Type B pancreatic cell (in vitro differentiated cells): ENCODE results near the gene ERCC2. TPM values are rescaled to one million over a fixed set of nuclear protein-coding genes. Genes with fewer than 3 reads are reported as not detected.
A peak's percentile ranks its signal among the peaks of the same experiment; 100 is the strongest.

Source experiments
- DNase-seq: peaks from one replicate; pipeline ENCODE4 v3.0.0; 2021; ENCODE audit warnings: mixed read lengths; ENCODE audit not compliant: unreplicated experiment; ENCODE audit errors: extremely low spot score
- H3K27ac Mint-ChIP-seq: 2 replicates; pipeline ENCODE4 v1.8.0; 2021; ENCODE audit warnings: mild to moderate bottlenecking, mixed read lengths
- H3K27me3 Mint-ChIP-seq: 2 replicates; pipeline ENCODE4 v1.8.0; 2021; ENCODE audit warnings: mixed read lengths
- H3K36me3 Mint-ChIP-seq: 2 replicates; pipeline ENCODE4 v1.8.0; 2021; ENCODE audit warnings: mixed read lengths
- H3K4me1 Mint-ChIP-seq: one replicate; pipeline ENCODE4 v1.8.0; 2021; ENCODE audit warnings: mixed read lengths; ENCODE audit not compliant: unreplicated experiment
- H3K4me3 Mint-ChIP-seq: 2 replicates; pipeline ENCODE4 v1.8.0; 2021; ENCODE audit warnings: mild to moderate bottlenecking, mixed read lengths
- H3K9me3 Mint-ChIP-seq: 2 replicates; pipeline ENCODE4 v1.8.0; 2021; ENCODE audit warnings: mixed read lengths
- total RNA-seq: library from RNA; stranded (reverse); gene quantifications from 2 replicates; pipeline ENCODE4 v1.2.1, GENCODE V29; 2021; ENCODE audit warnings: low replicate concordance
- TF ChIP-seq, protein P1 (sequence below): fragments of 200-600 bp; sonication (generic); conservative IDR thresholded peaks from 2 replicates; pipeline ENCODE4 v1.5.0; 2021; ENCODE audit warnings: antibody characterized with exemption, mild to moderate bottlenecking

The ERCC2 gene
- total RNA-seq, 1 donor from 2014 or later: 55.8 TPM

GRCh38 chr19:45382426-45382825, 12.1 kb upstream of the ERCC2 start:
- Mint-ChIP-seq H3K27ac (no peak overlapping the region), H3K9me3 (no peaks in the 10 kb centered on the region), H3K4me1 (no peaks in the 10 kb centered on the region), H3K36me3 (no peaks in the 10 kb centered on the region), H3K4me3 (no peak overlapping the region), H3K27me3 (peaks cover 5% of the 10 kb centered on the region)
- DNase-seq: no peak
- TF ChIP-seq, protein P1, sequence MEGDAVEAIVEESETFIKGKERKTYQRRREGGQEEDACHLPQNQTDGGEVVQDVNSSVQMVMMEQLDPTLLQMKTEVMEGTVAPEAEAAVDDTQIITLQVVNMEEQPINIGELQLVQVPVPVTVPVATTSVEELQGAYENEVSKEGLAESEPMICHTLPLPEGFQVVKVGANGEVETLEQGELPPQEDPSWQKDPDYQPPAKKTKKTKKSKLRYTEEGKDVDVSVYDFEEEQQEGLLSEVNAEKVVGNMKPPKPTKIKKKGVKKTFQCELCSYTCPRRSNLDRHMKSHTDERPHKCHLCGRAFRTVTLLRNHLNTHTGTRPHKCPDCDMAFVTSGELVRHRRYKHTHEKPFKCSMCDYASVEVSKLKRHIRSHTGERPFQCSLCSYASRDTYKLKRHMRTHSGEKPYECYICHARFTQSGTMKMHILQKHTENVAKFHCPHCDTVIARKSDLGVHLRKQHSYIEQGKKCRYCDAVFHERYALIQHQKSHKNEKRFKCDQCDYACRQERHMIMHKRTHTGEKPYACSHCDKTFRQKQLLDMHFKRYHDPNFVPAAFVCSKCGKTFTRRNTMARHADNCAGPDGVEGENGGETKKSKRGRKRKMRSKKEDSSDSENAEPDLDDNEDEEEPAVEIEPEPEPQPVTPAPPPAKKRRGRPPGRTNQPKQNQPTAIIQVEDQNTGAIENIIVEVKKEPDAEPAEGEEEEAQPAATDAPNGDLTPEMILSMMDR: no peak

- Mint-ChIP-seq H3K27ac (no peak overlapping the region), H3K36me3 (no peaks in the 10 kb centered on the region), H3K27me3 (no peaks in the 10 kb centered on the region), H3K4me3 (no peak overlapping the region), H3K9me3 (no peaks in the 10 kb centered on the region), H3K4me1 (peaks cover 7% of the 10 kb centered on the region)
- TF ChIP-seq, protein P1: no peak
- DNase-seq: no peak
Measured at GRCh38 chr19:45380107-45380506, 9.7 kb upstream of the ERCC2 start.

GRCh38 chr19:45376045-45376724, 5.8 kb upstream of the ERCC2 start:
- peak overlapping the region; percentile 74 for H3K27ac Mint-ChIP-seq
- TF ChIP-seq, protein P1: no peak
- H3K4me1 Mint-ChIP-seq: peaks cover 7% of the 10 kb centered on the region
- H3K9me3 Mint-ChIP-seq: no peaks in the 10 kb centered on the region
- no peak overlapping the region for H3K4me3 Mint-ChIP-seq
- no peaks in the 10 kb centered on the region for H3K36me3 Mint-ChIP-seq
- no peaks in the 10 kb centered on the region for H3K27me3 Mint-ChIP-seq
- no peak for DNase-seq

DNA sequence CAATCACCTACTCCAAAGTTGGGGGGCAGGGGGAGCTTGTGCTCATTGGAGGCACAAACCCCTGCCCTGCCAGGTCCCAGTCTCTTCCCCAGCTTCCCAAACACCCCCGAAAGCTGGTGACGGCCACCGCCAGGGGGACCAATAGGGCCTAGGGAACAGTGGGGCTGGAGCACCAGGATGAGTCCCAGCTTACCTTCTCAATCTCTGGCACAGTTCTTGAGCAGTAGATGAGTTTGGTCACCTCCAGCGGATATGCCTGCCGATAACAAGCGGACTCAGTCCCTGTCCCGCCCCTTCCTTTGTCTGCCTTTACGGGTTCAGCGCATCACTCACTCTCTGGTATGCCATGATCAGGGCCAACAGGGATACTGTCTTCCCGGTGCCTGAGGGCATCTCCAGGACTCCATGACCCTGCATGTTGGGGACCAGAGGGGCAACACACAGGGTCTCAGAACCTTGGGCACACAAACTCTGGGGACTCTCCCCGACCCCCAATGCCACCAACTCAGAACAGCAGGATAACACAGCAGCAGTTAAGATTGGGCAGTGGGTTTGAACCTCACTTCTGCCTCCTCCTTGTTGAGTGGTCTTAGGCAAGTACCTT, 1.5 kb downstream of the ERCC2 start:
- Mint-ChIP-seq H3K4me1 (peaks cover 8% of the 10 kb centered on the region), H3K27ac (no peak overlapping the region), H3K36me3 (no peaks in the 10 kb centered on the region), H3K9me3 (no peaks in the 10 kb centered on the region), H3K27me3 (no peaks in the 10 kb centered on the region), H3K4me3 (peak overlapping the region; percentile 78)
- no peak for DNase-seq
- TF ChIP-seq, protein P1: no peak

- H3K27me3 Mint-ChIP-seq: no peaks in the 10 kb centered on the region
- no peak overlapping the region for H3K27ac Mint-ChIP-seq
- no peaks in the 10 kb centered on the region for H3K9me3 Mint-ChIP-seq
- H3K4me3 Mint-ChIP-seq: peak overlapping the region; percentile 36
- no peaks in the 10 kb centered on the region for H3K36me3 Mint-ChIP-seq
- TF ChIP-seq, protein P1: no peak
- peaks cover 8% of the 10 kb centered on the region for H3K4me1 Mint-ChIP-seq
- no peak for DNase-seq
Measured at GRCh38 chr19:45368127-45368526, 2.2 kb downstream of the ERCC2 start.
